Esophagus muscularis mucosa (tissue), 4 donors: ENCODE results near the gene HLA-F. TPM values are rescaled to one million over a fixed set of nuclear protein-coding genes. Genes with fewer than 3 reads are reported as not detected.

Experiments
- DNase-seq: peaks from one replicate; pipeline ENCODE4 v3.0.0-alpha.2; 2017; ENCODE audit errors: extremely low spot score
- H3K27ac ChIP-seq, 4 donors: fragments of 200-600 bp; sonication (generic); replicated peaks in 1 of 4; 1 replicate in 3 of 4; 2 replicates in 1 of 4; pipeline ENCODE4 v1.5.1; 2016 to 2019; ENCODE audit warnings: mild to moderate bottlenecking in 1 of 4
- H3K27me3 ChIP-seq, 4 donors: fragments of 200-600 bp; sonication (generic); one replicate each; pipeline versions ENCODE4 v1.5.1 to v1.6.0; 2016 to 2019
- H3K36me3 ChIP-seq, 4 donors: fragments of 200-600 bp; sonication (generic); one replicate each; pipeline ENCODE4 v1.5.1; 2016 to 2019
- H3K4me1 ChIP-seq, 4 donors: fragments of 200-600 bp; sonication (generic); one replicate each; pipeline ENCODE4 v1.5.1; 2016 to 2019
- H3K4me3 ChIP-seq, 4 donors: fragments of 200-600 bp; sonication (generic); 1 replicate in 2 of 4; 2 replicates in 2 of 4; pipeline ENCODE4 v1.5.1; 2016 to 2019; ENCODE audit warnings: mild to moderate bottlenecking in 4 of 4, moderate library complexity in 1 of 4
- H3K9me3 ChIP-seq, 4 donors: fragments of 200-600 bp; sonication (generic); 1 replicate in 3 of 4; 2 replicates in 1 of 4; pipeline ENCODE4 v1.5.1; 2016 to 2019
- CTCF ChIP-seq, 3 experiments: fragments of 200-600 bp in 2 of 3; fragments of 450-650 bp in 1 of 3; sonication (generic) in 2 of 3; IDR thresholded peaks; one replicate each; pipeline ENCODE4 v1.5.1; 2017 to 2019; ENCODE audit warnings: antibody characterized with exemption in 3 of 3, mild to moderate bottlenecking in 2 of 3, moderate library complexity in 1 of 3
- EP300 ChIP-seq: sonication (generic); formaldehyde crosslinking; IDR thresholded peaks from one replicate; pipeline ENCODE4 v1.6.1; 2017; ENCODE audit warnings: antibody characterized with exemption
- POLR2A ChIP-seq: fragments of 450-650 bp; IDR thresholded peaks from one replicate; pipeline ENCODE4 v1.6.1; 2017; ENCODE audit warnings: antibody characterized with exemption, moderate library complexity, mild to moderate bottlenecking, low read depth
- POLR2AphosphoS5 ChIP-seq, 2 donors: sonication (generic); formaldehyde crosslinking; IDR thresholded peaks; one replicate each; pipeline ENCODE4 v1.6.1; 2017; ENCODE audit warnings: antibody characterized with exemption in 2 of 2
- WGBS: methylation state at CpG from one replicate; pipeline ENCODE4 v1.1.5; 2018; 5-methylcytosine and 5-hydroxymethylcytosine counted together
- intact Hi-C: fragments of 100-400 bp; cut with DNase I; formaldehyde crosslinking; loops from one replicate; pipeline ENCODE4 v1.15.1; 2023
- total RNA-seq, 4 donors: library from RNA; depleted of rRNA; stranded (reverse); fragments of >200 nt; gene quantifications; one replicate each; pipeline versions ENCODE4 v1.1.0 to v1.2.1, GENCODE V29; 2016

HLA-F gene
- total RNA-seq, 4 donors from 2014 or later, result 36.1 to 69.6 (median 52.8) TPM

DNA sequence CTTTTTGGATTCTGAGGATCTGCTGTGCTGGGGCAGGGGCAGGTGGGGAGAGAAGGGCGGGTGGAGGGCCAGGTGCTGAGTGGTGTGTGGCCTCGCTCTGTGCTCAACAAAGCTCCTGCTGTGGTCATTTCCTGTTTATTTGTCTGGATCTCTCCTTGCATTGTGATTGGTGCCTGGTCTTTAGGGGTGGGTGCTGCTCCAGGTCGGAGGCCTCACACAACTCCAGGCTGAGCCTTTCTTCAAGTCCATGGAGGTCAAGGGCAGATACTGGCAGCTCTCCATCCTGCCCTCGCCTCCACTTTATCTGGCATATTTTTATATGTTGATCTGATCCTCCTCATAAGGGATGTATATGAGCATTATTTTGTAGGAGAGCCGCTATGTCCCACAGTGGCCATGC lies 36.2 kb downstream of the HLA-F start:
- intact Hi-C loops, result loop anchor here (10.0 kb wide), 1 partner anchor 215 kb away; no protein-coding TSS in a partner anchor
- TF ChIP-seq POLR2AphosphoS5 (IDR thresholded peaks at IDR 0.05), result no peak
- TF ChIP-seq POLR2A, result no peak
- no peak for TF ChIP-seq EP300
- TF ChIP-seq CTCF (IDR thresholded peaks at IDR 0.05), result no peak
- H3K9me3 ChIP-seq, result no peaks in the 10 kb centered on the region
- 80% methylated on average over 5 of the region's 5 CpGs for WGBS
- no peaks in the 10 kb centered on the region for H3K36me3 ChIP-seq
- no peak for DNase-seq
- no peaks in the 10 kb centered on the region for H3K4me1 ChIP-seq
- H3K4me3 ChIP-seq, result no peak overlapping the region
- H3K27ac ChIP-seq, result no peak overlapping the region
- peaks cover 0 to 38% (median 0%) of the 10 kb centered on the region in 4 donors for H3K27me3 ChIP-seq

DNA sequence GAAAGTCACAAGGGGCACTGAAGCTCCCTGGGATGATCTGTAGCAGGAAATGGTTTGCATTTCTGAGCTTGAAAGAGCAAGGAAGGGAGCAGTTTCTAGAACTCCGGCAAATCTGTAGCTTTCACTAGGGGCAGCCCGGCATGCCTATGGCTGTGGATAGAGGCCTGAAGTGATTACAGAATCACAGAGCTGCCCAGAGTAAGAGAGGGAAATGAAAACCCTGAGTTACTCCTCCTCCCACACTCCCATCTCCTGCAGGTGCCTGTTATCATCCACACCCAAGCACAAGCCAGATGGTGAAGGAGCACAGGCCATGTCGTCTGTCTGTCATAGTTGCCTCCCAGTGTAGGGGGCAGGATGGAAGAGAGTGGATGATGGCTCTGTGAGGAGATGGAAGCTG lies 37.1 kb downstream of the HLA-F start:
- Histone ChIP-seq H3K27me3 (peaks cover 0 to 38% (median 0%) of the 10 kb centered on the region in 4 donors), H3K4me1 (no peaks in the 10 kb centered on the region), H3K27ac (no peak overlapping the region), H3K36me3 (no peaks in the 10 kb centered on the region), H3K4me3 (no peak overlapping the region), H3K9me3 (no peaks in the 10 kb centered on the region)
- TF ChIP-seq POLR2AphosphoS5 (IDR thresholded peaks at IDR 0.05), result no peak
- 93% methylated on average over 2 of the region's 3 CpGs for WGBS
- no peak for DNase-seq
- intact Hi-C loops, result no loop called here

- no peak overlapping the region for H3K27ac ChIP-seq
- DNase-seq, result no peak
- no peaks in the 10 kb centered on the region for H3K4me1 ChIP-seq
- no peaks in the 10 kb centered on the region for H3K36me3 ChIP-seq
- no peak overlapping the region for H3K4me3 ChIP-seq
- H3K27me3 ChIP-seq, result peaks cover 0 to 22% (median 0%) of the 10 kb centered on the region in 4 donors
- no peaks in the 10 kb centered on the region for H3K9me3 ChIP-seq
- WGBS, result 54% methylated on average over 3 of the region's 4 CpGs
- TF ChIP-seq EP300 (no peak), POLR2A (no peak), POLR2AphosphoS5 (IDR thresholded peaks at IDR 0.05) (no peak), CTCF (IDR thresholded peaks at IDR 0.05) (no peak)
- intact Hi-C loops, result no loop called here
Observed at GRCh38 chr6:29762051-29762450, 38.8 kb downstream of the HLA-F start.

DNA sequence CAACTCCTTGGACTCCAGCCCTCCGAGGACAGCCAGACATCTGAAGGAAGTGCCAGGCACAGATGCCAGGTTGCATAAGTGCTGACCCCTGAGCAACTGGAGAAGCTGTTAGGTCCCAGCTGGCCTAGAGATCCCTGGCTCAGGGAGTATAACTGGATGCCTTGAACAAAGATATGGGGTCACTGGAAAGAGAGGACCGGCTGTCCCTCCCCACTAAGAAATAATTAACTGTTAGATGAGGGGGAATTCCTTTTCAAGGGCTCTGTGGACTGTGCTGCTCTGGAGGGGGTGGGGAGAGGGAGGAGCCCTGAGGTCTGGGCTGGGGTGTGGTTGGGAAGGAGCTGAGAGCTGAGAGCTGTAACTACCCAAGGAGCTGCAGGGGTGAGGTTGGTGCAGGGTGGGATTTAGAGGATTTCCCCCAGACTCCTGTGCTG lies 39.6 kb downstream of the HLA-F start:
- Histone ChIP-seq H3K27me3 (peaks cover 0 to 17% (median 0%) of the 10 kb centered on the region in 4 donors), H3K4me3 (no peak overlapping the region), H3K36me3 (no peaks in the 10 kb centered on the region), H3K9me3 (no peaks in the 10 kb centered on the region), H3K4me1 (no peaks in the 10 kb centered on the region), H3K27ac (no peak overlapping the region)
- TF ChIP-seq POLR2AphosphoS5 (IDR thresholded peaks at IDR 0.05) (no peak), POLR2A (no peak), EP300 (no peak), CTCF (IDR thresholded peaks at IDR 0.05) (no peak)
- intact Hi-C loops, result no loop called here
- WGBS, result 34% methylated on average over 2 of the region's 2 CpGs
- no peak for DNase-seq

GRCh38 chr6:29763491-29764289 lies 40.5 kb downstream of the HLA-F start:
- H3K4me3 ChIP-seq, result no peak overlapping the region
- DNase-seq, result no peak
- 59% methylated on average over 2 of the region's 2 CpGs for WGBS
- no peak overlapping the region for H3K27ac ChIP-seq
- intact Hi-C loops, result no loop called here
- TF ChIP-seq EP300 (no peak), POLR2AphosphoS5 (IDR thresholded peaks at IDR 0.05) (peak in 1 of 2 donors; percentile 24)
- peaks cover 0 to 23% (median 0%) of the 10 kb centered on the region in 4 donors for H3K27me3 ChIP-seq
- H3K4me1 ChIP-seq, result no peaks in the 10 kb centered on the region
- H3K36me3 ChIP-seq, result no peaks in the 10 kb centered on the region
- H3K9me3 ChIP-seq, result no peaks in the 10 kb centered on the region
